ENCODE data around the gene LATS1. TPM values are rescaled to one million over a fixed set of nuclear protein-coding genes. Genes with fewer than 3 reads are reported as not detected.

The LATS1 gene
- polyA plus RNA-seq, 1 donor from 2014 or later = 12.8 TPM

DNA sequence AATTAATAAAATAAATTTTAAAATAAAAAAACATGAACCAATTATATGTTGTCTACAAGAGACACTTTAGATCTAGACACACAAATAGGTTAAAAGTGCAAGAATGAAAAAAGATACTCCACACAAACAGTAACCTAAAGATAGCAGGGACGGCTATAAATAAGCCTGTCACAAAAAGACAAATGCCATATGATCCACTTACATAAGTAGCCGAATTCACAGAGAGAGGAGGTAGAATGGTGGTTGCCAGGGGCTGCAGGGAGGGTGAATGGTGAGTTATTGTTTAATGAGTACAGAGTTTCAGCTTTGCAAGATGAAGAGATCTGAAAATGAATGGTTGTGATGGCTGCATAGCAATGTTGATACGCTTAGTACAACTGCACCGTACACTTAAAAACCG lies 102.1 kb downstream of the LATS1 start:
- Histone ChIP-seq H3K79me2 (replicated peaks; ENCODE audit: insufficient read depth, low read length) (no peaks in the 10 kb centered on the region), H2AFZ (ENCODE audit: low read depth, low read length) (no peak overlapping the region), H3K36me3 (ENCODE audit: insufficient read depth, low read length) (no peaks in the 10 kb centered on the region), H3K9me2 (ENCODE audit: insufficient read depth, low read length) (no peaks in the 10 kb centered on the region), H3K9ac (ENCODE audit: low read length) (no peak overlapping the region), H3K4me3 (ENCODE audit: low read length) (no peak overlapping the region), H3K27ac (ENCODE audit: low read length) (no peak overlapping the region), H3F3A (ENCODE audit: insufficient read depth, low read length, poor library complexity, severe bottlenecking) (no peaks in the 10 kb centered on the region), H3K4me2 (ENCODE audit: low read length) (no peak overlapping the region), H3K27me3 (ENCODE audit: insufficient read depth, low read depth, low read length) (no peaks in the 10 kb centered on the region), H3K9me3 (ENCODE audit: low read length) (no peaks in the 10 kb centered on the region), H4K20me1 (ENCODE audit: insufficient read depth) (no peaks in the 10 kb centered on the region)
- TF ChIP-seq EP300 (conservative IDR thresholded peaks at IDR 0.05; ENCODE audit: poor library complexity, severe bottlenecking) (no peak), MXI1 (conservative IDR thresholded peaks at IDR 0.05; ENCODE audit: poor library complexity, severe bottlenecking) (no peak), RAD21 (conservative IDR thresholded peaks at IDR 0.05) (no peak), TAF1 (IDR thresholded peaks at IDR 0.05; ENCODE audit: low read depth) (no peak), POLR2AphosphoS5 (IDR thresholded peaks at IDR 0.05) (no peak), EZH2 (IDR thresholded peaks at IDR 0.05; ENCODE audit: borderline replicate concordance, insufficient read depth, low read length, poor library complexity, severe bottlenecking) (no peak), SMC3 (conservative IDR thresholded peaks at IDR 0.05; ENCODE audit: poor library complexity) (no peak)
- TF ChIP-seq, protein P1, sequence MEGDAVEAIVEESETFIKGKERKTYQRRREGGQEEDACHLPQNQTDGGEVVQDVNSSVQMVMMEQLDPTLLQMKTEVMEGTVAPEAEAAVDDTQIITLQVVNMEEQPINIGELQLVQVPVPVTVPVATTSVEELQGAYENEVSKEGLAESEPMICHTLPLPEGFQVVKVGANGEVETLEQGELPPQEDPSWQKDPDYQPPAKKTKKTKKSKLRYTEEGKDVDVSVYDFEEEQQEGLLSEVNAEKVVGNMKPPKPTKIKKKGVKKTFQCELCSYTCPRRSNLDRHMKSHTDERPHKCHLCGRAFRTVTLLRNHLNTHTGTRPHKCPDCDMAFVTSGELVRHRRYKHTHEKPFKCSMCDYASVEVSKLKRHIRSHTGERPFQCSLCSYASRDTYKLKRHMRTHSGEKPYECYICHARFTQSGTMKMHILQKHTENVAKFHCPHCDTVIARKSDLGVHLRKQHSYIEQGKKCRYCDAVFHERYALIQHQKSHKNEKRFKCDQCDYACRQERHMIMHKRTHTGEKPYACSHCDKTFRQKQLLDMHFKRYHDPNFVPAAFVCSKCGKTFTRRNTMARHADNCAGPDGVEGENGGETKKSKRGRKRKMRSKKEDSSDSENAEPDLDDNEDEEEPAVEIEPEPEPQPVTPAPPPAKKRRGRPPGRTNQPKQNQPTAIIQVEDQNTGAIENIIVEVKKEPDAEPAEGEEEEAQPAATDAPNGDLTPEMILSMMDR (IDR thresholded peaks at IDR 0.05; ENCODE audit: poor library complexity, severe bottlenecking) = no peak
- TF ChIP-seq, protein P2, sequence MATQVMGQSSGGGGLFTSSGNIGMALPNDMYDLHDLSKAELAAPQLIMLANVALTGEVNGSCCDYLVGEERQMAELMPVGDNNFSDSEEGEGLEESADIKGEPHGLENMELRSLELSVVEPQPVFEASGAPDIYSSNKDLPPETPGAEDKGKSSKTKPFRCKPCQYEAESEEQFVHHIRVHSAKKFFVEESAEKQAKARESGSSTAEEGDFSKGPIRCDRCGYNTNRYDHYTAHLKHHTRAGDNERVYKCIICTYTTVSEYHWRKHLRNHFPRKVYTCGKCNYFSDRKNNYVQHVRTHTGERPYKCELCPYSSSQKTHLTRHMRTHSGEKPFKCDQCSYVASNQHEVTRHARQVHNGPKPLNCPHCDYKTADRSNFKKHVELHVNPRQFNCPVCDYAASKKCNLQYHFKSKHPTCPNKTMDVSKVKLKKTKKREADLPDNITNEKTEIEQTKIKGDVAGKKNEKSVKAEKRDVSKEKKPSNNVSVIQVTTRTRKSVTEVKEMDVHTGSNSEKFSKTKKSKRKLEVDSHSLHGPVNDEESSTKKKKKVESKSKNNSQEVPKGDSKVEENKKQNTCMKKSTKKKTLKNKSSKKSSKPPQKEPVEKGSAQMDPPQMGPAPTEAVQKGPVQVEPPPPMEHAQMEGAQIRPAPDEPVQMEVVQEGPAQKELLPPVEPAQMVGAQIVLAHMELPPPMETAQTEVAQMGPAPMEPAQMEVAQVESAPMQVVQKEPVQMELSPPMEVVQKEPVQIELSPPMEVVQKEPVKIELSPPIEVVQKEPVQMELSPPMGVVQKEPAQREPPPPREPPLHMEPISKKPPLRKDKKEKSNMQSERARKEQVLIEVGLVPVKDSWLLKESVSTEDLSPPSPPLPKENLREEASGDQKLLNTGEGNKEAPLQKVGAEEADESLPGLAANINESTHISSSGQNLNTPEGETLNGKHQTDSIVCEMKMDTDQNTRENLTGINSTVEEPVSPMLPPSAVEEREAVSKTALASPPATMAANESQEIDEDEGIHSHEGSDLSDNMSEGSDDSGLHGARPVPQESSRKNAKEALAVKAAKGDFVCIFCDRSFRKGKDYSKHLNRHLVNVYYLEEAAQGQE (IDR thresholded peaks at IDR 0.05; ENCODE audit: borderline replicate concordance) = no peak

DNA sequence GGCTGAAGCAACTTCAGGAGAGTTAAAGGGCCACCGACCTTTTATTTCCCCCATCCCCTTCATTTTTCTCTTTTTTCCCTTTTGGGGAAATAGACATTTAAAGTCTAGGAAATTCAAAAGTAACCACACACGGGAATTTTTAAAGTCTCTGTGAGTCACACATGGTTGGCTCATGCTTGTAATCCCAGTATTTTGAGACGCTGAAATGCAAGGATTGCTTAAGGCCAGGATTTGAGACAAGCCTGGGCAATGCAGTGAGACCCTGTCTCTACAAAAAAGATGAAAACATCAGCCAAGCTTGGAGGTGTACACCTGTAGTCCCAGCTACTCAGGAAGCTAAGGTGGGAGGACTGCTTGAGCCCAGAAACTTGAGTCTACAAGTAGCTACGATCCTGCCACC lies 103.6 kb downstream of the LATS1 start:
- Histone ChIP-seq H4K20me1 (ENCODE audit: insufficient read depth) (no peaks in the 10 kb centered on the region), H3K79me2 (replicated peaks; ENCODE audit: insufficient read depth, low read length) (no peaks in the 10 kb centered on the region), H3K27ac (ENCODE audit: low read length) (no peak overlapping the region), H3K4me3 (ENCODE audit: low read length) (no peak overlapping the region), H3F3A (ENCODE audit: insufficient read depth, low read length, poor library complexity, severe bottlenecking) (no peaks in the 10 kb centered on the region), H3K4me2 (ENCODE audit: low read length) (no peak overlapping the region), H3K9ac (ENCODE audit: low read length) (no peak overlapping the region), H3K9me2 (ENCODE audit: insufficient read depth, low read length) (no peaks in the 10 kb centered on the region), H2AFZ (ENCODE audit: low read depth, low read length) (no peak overlapping the region), H3K27me3 (ENCODE audit: insufficient read depth, low read depth, low read length) (no peaks in the 10 kb centered on the region), H3K36me3 (ENCODE audit: insufficient read depth, low read length) (no peaks in the 10 kb centered on the region), H3K9me3 (ENCODE audit: low read length) (no peaks in the 10 kb centered on the region)
- no peak for TF ChIP-seq POLR2AphosphoS5 (IDR thresholded peaks at IDR 0.05)
- TF ChIP-seq EP300 (conservative IDR thresholded peaks at IDR 0.05; ENCODE audit: poor library complexity, severe bottlenecking) = no peak
- no peak for TF ChIP-seq MXI1 (conservative IDR thresholded peaks at IDR 0.05; ENCODE audit: poor library complexity, severe bottlenecking)
- TF ChIP-seq, protein P1 (IDR thresholded peaks at IDR 0.05; ENCODE audit: poor library complexity, severe bottlenecking) = no peak
- TF ChIP-seq, protein P2 (IDR thresholded peaks at IDR 0.05; ENCODE audit: borderline replicate concordance) = no peak
- TF ChIP-seq EZH2 (IDR thresholded peaks at IDR 0.05; ENCODE audit: borderline replicate concordance, insufficient read depth, low read length, poor library complexity, severe bottlenecking) = no peak
- TF ChIP-seq SMC3 (conservative IDR thresholded peaks at IDR 0.05; ENCODE audit: poor library complexity) = no peak
- no peak for TF ChIP-seq RAD21 (conservative IDR thresholded peaks at IDR 0.05)
- no peak for TF ChIP-seq TAF1 (IDR thresholded peaks at IDR 0.05; ENCODE audit: low read depth)

Measured in neural cell (in vitro differentiated cells).